Measurements from ENCODE around the gene SLC5A5. TPM values are rescaled to one million over a fixed set of nuclear protein-coding genes. Genes with fewer than 3 reads are reported as not detected.

Gene SLC5A5
- total and polyA plus RNA-seq, 9 donors = 0.04 to 0.07 (median 0.05) TPM; not detected in 5

- H3K4me3 ChIP-seq (ENCODE audit: low read length) = no peak overlapping the region
- WGBS (ENCODE audit: insufficient coverage) = 76% methylated on average over 12 of the region's 23 CpGs
- H3K27me3 ChIP-seq (ENCODE audit: control insufficient read depth, insufficient read depth, low read length) = peaks cover 2% of the 10 kb centered on the region
- H3K4me1 ChIP-seq (ENCODE audit: control insufficient read depth, insufficient read depth, low read length) = peaks cover 19% of the 10 kb centered on the region
- no peaks in the 10 kb centered on the region for H3K9me3 ChIP-seq (replicated peaks; ENCODE audit: control insufficient read depth, low read depth, low read length)
- peaks cover 48% of the 10 kb centered on the region for H3K36me3 ChIP-seq (ENCODE audit: control insufficient read depth, insufficient read depth, low read length)
- DNase-seq = no peak
- H3K27ac ChIP-seq (ENCODE audit: low read length) = no peak overlapping the region
These were observed 10.0 kb upstream of the SLC5A5 start for GRCh38 chr19:17861542-17862402.

- Histone ChIP-seq H3K4me1 (ENCODE audit: control insufficient read depth, insufficient read depth, low read length) (peaks cover 19% of the 10 kb centered on the region), H3K27me3 (ENCODE audit: control insufficient read depth, insufficient read depth, low read length) (peaks cover 2% of the 10 kb centered on the region), H3K4me3 (ENCODE audit: low read length) (no peak overlapping the region), H3K27ac (ENCODE audit: low read length) (no peak overlapping the region), H3K36me3 (ENCODE audit: control insufficient read depth, insufficient read depth, low read length) (peaks cover 48% of the 10 kb centered on the region), H3K9me3 (replicated peaks; ENCODE audit: control insufficient read depth, low read depth, low read length) (no peaks in the 10 kb centered on the region)
- no peak for DNase-seq
- WGBS (ENCODE audit: insufficient coverage) = 91% methylated on average over 15 of the region's 31 CpGs
These were observed 8.8 kb upstream of the SLC5A5 start for GRCh38 chr19:17862711-17863519.

- DNase-seq = no peak
- WGBS (ENCODE audit: insufficient coverage) = 93% methylated on average over 8 of the region's 8 CpGs
These were observed 8.1 kb upstream of the SLC5A5 start for GRCh38 chr19:17863520-17864182.

GRCh38 chr19:17865364-17866311 is 6.1 kb upstream of the SLC5A5 start:
- H3K27ac ChIP-seq (ENCODE audit: low read length) = no peak overlapping the region
- peaks cover 12% of the 10 kb centered on the region for H3K4me1 ChIP-seq (ENCODE audit: control insufficient read depth, insufficient read depth, low read length)
- H3K4me3 ChIP-seq (ENCODE audit: low read length) = no peak overlapping the region
- peaks cover 27% of the 10 kb centered on the region for H3K27me3 ChIP-seq (ENCODE audit: control insufficient read depth, insufficient read depth, low read length)
- peaks cover 48% of the 10 kb centered on the region for H3K36me3 ChIP-seq (ENCODE audit: control insufficient read depth, insufficient read depth, low read length)
- H3K9me3 ChIP-seq (replicated peaks; ENCODE audit: control insufficient read depth, low read depth, low read length) = no peaks in the 10 kb centered on the region
- 66% methylated on average over 7 of the region's 13 CpGs for WGBS (ENCODE audit: insufficient coverage)
- DNase-seq = no peak

More at GRCh38 chr19:17863520-17864182, 8.1 kb upstream of the SLC5A5 start:
- no peak overlapping the region for H3K4me3 ChIP-seq (ENCODE audit: low read length)
- H3K9me3 ChIP-seq (replicated peaks; ENCODE audit: control insufficient read depth, low read depth, low read length) = no peaks in the 10 kb centered on the region
- H3K4me1 ChIP-seq (ENCODE audit: control insufficient read depth, insufficient read depth, low read length) = peaks cover 19% of the 10 kb centered on the region
- H3K27ac ChIP-seq (ENCODE audit: low read length) = peak overlapping the region; percentile 13
- peaks cover 48% of the 10 kb centered on the region for H3K36me3 ChIP-seq (ENCODE audit: control insufficient read depth, insufficient read depth, low read length)
- H3K27me3 ChIP-seq (ENCODE audit: control insufficient read depth, insufficient read depth, low read length) = peaks cover 9% of the 10 kb centered on the region

GRCh38 chr19:17866312-17866963 is 5.3 kb upstream of the SLC5A5 start:
- H3K4me1 ChIP-seq (ENCODE audit: control insufficient read depth, insufficient read depth, low read length) = peaks cover 4% of the 10 kb centered on the region
- H3K36me3 ChIP-seq (ENCODE audit: control insufficient read depth, insufficient read depth, low read length) = peaks cover 42% of the 10 kb centered on the region
- no peak overlapping the region for H3K4me3 ChIP-seq (ENCODE audit: low read length)
- no peaks in the 10 kb centered on the region for H3K9me3 ChIP-seq (replicated peaks; ENCODE audit: control insufficient read depth, low read depth, low read length)
- 90% methylated on average over 3 of the region's 8 CpGs for WGBS (ENCODE audit: insufficient coverage)
- H3K27me3 ChIP-seq (ENCODE audit: control insufficient read depth, insufficient read depth, low read length) = peaks cover 35% of the 10 kb centered on the region
- DNase-seq = no peak
- no peak overlapping the region for H3K27ac ChIP-seq (ENCODE audit: low read length)

GRCh38 chr19:17866964-17867486 is 4.7 kb upstream of the SLC5A5 start:
- Histone ChIP-seq H3K4me3 (ENCODE audit: low read length) (no peak overlapping the region), H3K27ac (ENCODE audit: low read length) (no peak overlapping the region), H3K9me3 (replicated peaks; ENCODE audit: control insufficient read depth, low read depth, low read length) (no peaks in the 10 kb centered on the region), H3K27me3 (ENCODE audit: control insufficient read depth, insufficient read depth, low read length) (peaks cover 41% of the 10 kb centered on the region), H3K4me1 (ENCODE audit: control insufficient read depth, insufficient read depth, low read length) (peaks cover 3% of the 10 kb centered on the region), H3K36me3 (ENCODE audit: control insufficient read depth, insufficient read depth, low read length) (peaks cover 36% of the 10 kb centered on the region)
- DNase-seq = no peak
- 66% methylated on average over 4 of the region's 11 CpGs for WGBS (ENCODE audit: insufficient coverage)

- H3K4me3 ChIP-seq (ENCODE audit: low read length) = no peak overlapping the region
- H3K4me1 ChIP-seq (ENCODE audit: control insufficient read depth, insufficient read depth, low read length) = peaks cover 3% of the 10 kb centered on the region
- H3K27ac ChIP-seq (ENCODE audit: low read length) = no peak overlapping the region
- peaks cover 20% of the 10 kb centered on the region for H3K36me3 ChIP-seq (ENCODE audit: control insufficient read depth, insufficient read depth, low read length)
- 44% methylated on average over 6 of the region's 6 CpGs for WGBS (ENCODE audit: insufficient coverage)
- H3K9me3 ChIP-seq (replicated peaks; ENCODE audit: control insufficient read depth, low read depth, low read length) = no peaks in the 10 kb centered on the region
- peaks cover 57% of the 10 kb centered on the region for H3K27me3 ChIP-seq (ENCODE audit: control insufficient read depth, insufficient read depth, low read length)
- DNase-seq = no peak
These were observed 3.1 kb upstream of the SLC5A5 start for GRCh38 chr19:17868669-17869068.

- DNase-seq = no peak
- 0% methylated on average over 4 of the region's 11 CpGs for WGBS (ENCODE audit: insufficient coverage)
- Histone ChIP-seq H3K36me3 (ENCODE audit: control insufficient read depth, insufficient read depth, low read length) (peaks cover 15% of the 10 kb centered on the region), H3K27me3 (ENCODE audit: control insufficient read depth, insufficient read depth, low read length) (peaks cover 62% of the 10 kb centered on the region), H3K27ac (ENCODE audit: low read length) (no peak overlapping the region), H3K4me1 (ENCODE audit: control insufficient read depth, insufficient read depth, low read length) (peaks cover 3% of the 10 kb centered on the region), H3K4me3 (ENCODE audit: low read length) (no peak overlapping the region), H3K9me3 (replicated peaks; ENCODE audit: control insufficient read depth, low read depth, low read length) (no peaks in the 10 kb centered on the region)
These were observed 2.6 kb upstream of the SLC5A5 start for GRCh38 chr19:17869114-17869608.
